ENCODE data around the gene THAP12. TPM values are rescaled to one million over a fixed set of nuclear protein-coding genes. Genes with fewer than 3 reads are reported as not detected.

Gene THAP12
- total and polyA plus RNA-seq, 10 of the 15 experiments (the other 5 are each of a cell fraction or from before 2014, with no cell fraction given), result 12.6 to 45.6 (median 22.3) TPM

DNA sequence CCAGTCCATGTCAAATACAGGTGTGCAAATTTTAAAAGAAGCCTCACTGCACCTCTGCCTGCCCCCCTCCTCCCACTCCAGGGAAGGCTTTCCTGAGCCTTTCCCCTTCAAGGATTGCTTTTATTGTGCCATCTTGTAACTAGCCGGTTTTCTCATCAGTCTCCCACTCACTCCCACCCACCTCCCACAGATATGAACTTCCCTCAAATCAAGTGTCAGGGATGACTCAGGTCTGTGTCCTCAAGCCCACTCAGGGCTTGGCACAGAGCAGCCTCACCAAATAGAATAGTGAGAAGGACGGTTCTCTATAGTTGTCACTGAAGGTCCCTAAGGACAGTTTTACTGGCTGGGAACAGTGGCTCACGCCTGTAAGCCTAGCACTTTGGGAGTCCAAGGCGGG, 43.0 kb downstream of the THAP12 start:
- DNase-seq (ENCODE audit: low read depth, low spot score) (no peak), FAIRE-seq (no peak), ATAC-seq (no peak)
- Histone ChIP-seq H3K9ac (ENCODE audit: control insufficient read depth, insufficient read depth, low read length) (no peak overlapping the region), H4K20me1 (ENCODE audit: control insufficient read depth, insufficient read depth) (no peaks in the 10 kb centered on the region), H3K27me3 (replicated peaks in 1 of 2; ENCODE audit: control insufficient read depth in 2 of 2, insufficient read depth in 2 of 2, low read length in 1 of 2) (no peaks in the 10 kb centered on the region), H3K27ac (ENCODE audit: control insufficient read depth, insufficient read depth) (no peak overlapping the region), H3K9me3 (replicated peaks; ENCODE audit: control insufficient read depth, insufficient read depth, low read length) (peaks cover 10% of the 10 kb centered on the region; the same call in 2 of the 3 replicates), H2AFZ (ENCODE audit: control insufficient read depth, low read depth, low read length) (no peak overlapping the region), H3K4me1 (ENCODE audit: control insufficient read depth, insufficient read depth, low read length) (no peaks in the 10 kb centered on the region), H3K4me2 (ENCODE audit: control insufficient read depth, insufficient read depth) (no peak overlapping the region), H3K79me2 (ENCODE audit: control insufficient read depth, insufficient read depth, low read length) (no peaks in the 10 kb centered on the region), H3K36me3 (ENCODE audit: control insufficient read depth in 2 of 2, insufficient read depth in 2 of 2, low read length in 1 of 2) (no peaks in the 10 kb centered on the region), H3K4me3 (no peak overlapping the region)
- SMC1A ChIA-PET (ENCODE audit: uncharacterized antibody, unreplicated experiment), result no interaction called here
- in situ Hi-C loops (cut with MboI) (no loop called here), intact Hi-C loops (cut with micrococcal nuclease; ENCODE audit: unreplicated experiment) (no loop called here)
- RAD21 ChIA-PET (ENCODE audit: unreplicated experiment), result no interaction called here
- CTCF ChIA-PET, result no interaction called here
- TF ChIP-seq CREB1 (IDR thresholded peaks at IDR 0.05; ENCODE audit: low read depth), result no peak
- TF ChIP-seq, protein P1, sequence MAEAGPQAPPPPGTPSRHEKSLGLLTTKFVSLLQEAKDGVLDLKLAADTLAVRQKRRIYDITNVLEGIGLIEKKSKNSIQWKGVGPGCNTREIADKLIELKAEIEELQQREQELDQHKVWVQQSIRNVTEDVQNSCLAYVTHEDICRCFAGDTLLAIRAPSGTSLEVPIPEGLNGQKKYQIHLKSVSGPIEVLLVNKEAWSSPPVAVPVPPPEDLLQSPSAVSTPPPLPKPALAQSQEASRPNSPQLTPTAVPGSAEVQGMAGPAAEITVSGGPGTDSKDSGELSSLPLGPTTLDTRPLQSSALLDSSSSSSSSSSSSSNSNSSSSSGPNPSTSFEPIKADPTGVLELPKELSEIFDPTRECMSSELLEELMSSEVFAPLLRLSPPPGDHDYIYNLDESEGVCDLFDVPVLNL (IDR thresholded peaks at IDR 0.05; ENCODE audit: low read depth, low read length), result no peak
- POLR2A ChIA-PET, result no interaction called here
- WGBS (ENCODE audit: insufficient coverage, insufficient replicate concordance, low lambda C conversion rate, missing lambda C conversion rate), result 56% methylated on average over 4 of the region's 4 CpGs
- no TSS peak for BruUV-seq (replicated peaks)

DNA sequence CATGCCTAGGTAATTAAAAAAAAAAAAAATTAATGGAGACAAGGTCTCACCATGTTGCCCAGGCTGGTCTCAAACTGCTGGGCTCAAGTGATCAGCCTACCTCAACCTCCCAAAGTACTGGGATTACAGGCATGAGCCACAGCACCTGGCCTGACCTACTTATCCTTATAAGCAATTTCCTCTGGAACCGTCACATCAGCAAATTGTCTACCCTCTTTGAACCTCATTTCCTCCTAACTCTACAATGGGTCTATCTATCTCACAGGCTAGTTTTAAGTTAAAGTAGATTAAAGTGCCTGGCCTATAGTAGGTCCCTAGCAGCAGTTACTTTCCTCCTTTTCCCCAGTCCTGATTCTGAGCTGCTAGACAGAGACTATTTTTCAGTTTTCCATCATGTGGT, 43.5 kb downstream of the THAP12 start:
- in situ Hi-C loops (cut with MboI) (no loop called here), intact Hi-C loops (cut with micrococcal nuclease; ENCODE audit: unreplicated experiment) (no loop called here)
- Histone ChIP-seq H3K9ac (ENCODE audit: control insufficient read depth, insufficient read depth, low read length) (no peak overlapping the region), H2AFZ (ENCODE audit: control insufficient read depth, low read depth, low read length) (no peak overlapping the region), H3K4me1 (ENCODE audit: control insufficient read depth, insufficient read depth, low read length) (no peaks in the 10 kb centered on the region), H3K27ac (ENCODE audit: control insufficient read depth, insufficient read depth) (no peak overlapping the region), H4K20me1 (ENCODE audit: control insufficient read depth, insufficient read depth) (no peaks in the 10 kb centered on the region), H3K36me3 (ENCODE audit: control insufficient read depth in 2 of 2, insufficient read depth in 2 of 2, low read length in 1 of 2) (no peaks in the 10 kb centered on the region), H3K4me3 (no peak overlapping the region), H3K4me2 (ENCODE audit: control insufficient read depth, insufficient read depth) (no peak overlapping the region), H3K27me3 (replicated peaks in 1 of 2; ENCODE audit: control insufficient read depth in 2 of 2, insufficient read depth in 2 of 2, low read length in 1 of 2) (no peaks in the 10 kb centered on the region), H3K9me3 (replicated peaks; ENCODE audit: control insufficient read depth, insufficient read depth, low read length) (peaks cover 10% of the 10 kb centered on the region; the same call in 2 of the 3 replicates), H3K79me2 (ENCODE audit: control insufficient read depth, insufficient read depth, low read length) (no peaks in the 10 kb centered on the region)
- DNase-seq (ENCODE audit: low read depth, low spot score), result no peak
- no peak for FAIRE-seq
- CTCF ChIA-PET, result no interaction called here
- RAD21 ChIA-PET (ENCODE audit: unreplicated experiment), result no interaction called here
- POLR2A ChIA-PET, result no interaction called here
- no TSS peak for BruUV-seq (replicated peaks)
- WGBS (ENCODE audit: insufficient coverage, insufficient replicate concordance, low lambda C conversion rate, missing lambda C conversion rate), result 95% methylated on average over 1 of the region's 1 CpG
- no peak for ATAC-seq
- SMC1A ChIA-PET (ENCODE audit: uncharacterized antibody, unreplicated experiment), result no interaction called here
- no peak for TF ChIP-seq MTA2 (IDR thresholded peaks at IDR 0.05; ENCODE audit: low read depth)
- no peak for TF ChIP-seq FOXK2 (IDR thresholded peaks at IDR 0.05)
- TF ChIP-seq RFX5 (IDR thresholded peaks at IDR 0.05; ENCODE audit: low read depth, low read length), result no peak
- TF ChIP-seq, protein P2, sequence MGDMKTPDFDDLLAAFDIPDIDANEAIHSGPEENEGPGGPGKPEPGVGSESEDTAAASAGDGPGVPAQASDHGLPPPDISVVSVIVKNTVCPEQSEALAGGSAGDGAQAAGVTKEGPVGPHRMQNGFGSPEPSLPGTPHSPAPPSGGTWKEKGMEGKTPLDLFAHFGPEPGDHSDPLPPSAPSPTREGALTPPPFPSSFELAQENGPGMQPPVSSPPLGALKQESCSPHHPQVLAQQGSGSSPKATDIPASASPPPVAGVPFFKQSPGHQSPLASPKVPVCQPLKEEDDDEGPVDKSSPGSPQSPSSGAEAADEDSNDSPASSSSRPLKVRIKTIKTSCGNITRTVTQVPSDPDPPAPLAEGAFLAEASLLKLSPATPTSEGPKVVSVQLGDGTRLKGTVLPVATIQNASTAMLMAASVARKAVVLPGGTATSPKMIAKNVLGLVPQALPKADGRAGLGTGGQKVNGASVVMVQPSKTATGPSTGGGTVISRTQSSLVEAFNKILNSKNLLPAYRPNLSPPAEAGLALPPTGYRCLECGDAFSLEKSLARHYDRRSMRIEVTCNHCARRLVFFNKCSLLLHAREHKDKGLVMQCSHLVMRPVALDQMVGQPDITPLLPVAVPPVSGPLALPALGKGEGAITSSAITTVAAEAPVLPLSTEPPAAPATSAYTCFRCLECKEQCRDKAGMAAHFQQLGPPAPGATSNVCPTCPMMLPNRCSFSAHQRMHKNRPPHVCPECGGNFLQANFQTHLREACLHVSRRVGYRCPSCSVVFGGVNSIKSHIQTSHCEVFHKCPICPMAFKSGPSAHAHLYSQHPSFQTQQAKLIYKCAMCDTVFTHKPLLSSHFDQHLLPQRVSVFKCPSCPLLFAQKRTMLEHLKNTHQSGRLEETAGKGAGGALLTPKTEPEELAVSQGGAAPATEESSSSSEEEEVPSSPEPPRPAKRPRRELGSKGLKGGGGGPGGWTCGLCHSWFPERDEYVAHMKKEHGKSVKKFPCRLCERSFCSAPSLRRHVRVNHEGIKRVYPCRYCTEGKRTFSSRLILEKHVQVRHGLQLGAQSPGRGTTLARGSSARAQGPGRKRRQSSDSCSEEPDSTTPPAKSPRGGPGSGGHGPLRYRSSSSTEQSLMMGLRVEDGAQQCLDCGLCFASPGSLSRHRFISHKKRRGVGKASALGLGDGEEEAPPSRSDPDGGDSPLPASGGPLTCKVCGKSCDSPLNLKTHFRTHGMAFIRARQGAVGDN (IDR thresholded peaks at IDR 0.05), result no peak
- TF ChIP-seq, protein P3, sequence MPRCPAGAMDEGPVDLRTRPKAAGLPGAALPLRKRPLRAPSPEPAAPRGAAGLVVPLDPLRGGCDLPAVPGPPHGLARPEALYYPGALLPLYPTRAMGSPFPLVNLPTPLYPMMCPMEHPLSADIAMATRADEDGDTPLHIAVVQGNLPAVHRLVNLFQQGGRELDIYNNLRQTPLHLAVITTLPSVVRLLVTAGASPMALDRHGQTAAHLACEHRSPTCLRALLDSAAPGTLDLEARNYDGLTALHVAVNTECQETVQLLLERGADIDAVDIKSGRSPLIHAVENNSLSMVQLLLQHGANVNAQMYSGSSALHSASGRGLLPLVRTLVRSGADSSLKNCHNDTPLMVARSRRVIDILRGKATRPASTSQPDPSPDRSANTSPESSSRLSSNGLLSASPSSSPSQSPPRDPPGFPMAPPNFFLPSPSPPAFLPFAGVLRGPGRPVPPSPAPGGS (IDR thresholded peaks at IDR 0.05; ENCODE audit: borderline replicate concordance, insufficient read depth, low read depth, low read length, poor library complexity, severe bottlenecking), result no peak
- TF ChIP-seq, protein P4, sequence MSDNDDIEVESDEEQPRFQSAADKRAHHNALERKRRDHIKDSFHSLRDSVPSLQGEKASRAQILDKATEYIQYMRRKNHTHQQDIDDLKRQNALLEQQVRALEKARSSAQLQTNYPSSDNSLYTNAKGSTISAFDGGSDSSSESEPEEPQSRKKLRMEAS (IDR thresholded peaks at IDR 0.05; ENCODE audit: low read depth, low read length), result no peak
- TF ChIP-seq, protein P5, sequence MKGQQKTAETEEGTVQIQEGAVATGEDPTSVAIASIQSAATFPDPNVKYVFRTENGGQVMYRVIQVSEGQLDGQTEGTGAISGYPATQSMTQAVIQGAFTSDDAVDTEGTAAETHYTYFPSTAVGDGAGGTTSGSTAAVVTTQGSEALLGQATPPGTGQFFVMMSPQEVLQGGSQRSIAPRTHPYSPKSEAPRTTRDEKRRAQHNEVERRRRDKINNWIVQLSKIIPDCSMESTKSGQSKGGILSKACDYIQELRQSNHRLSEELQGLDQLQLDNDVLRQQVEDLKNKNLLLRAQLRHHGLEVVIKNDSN (IDR thresholded peaks at IDR 0.05; ENCODE audit: borderline replicate concordance, extremely low read length, insufficient read depth, low read depth, low read length), result no peak
- no peak for TF ChIP-seq HDGF (IDR thresholded peaks at IDR 0.05)

All from GM12878 (cell line).